Measurements from ENCODE around the gene MACROH2A2.
"Not testable (repeated sequence)": the region's sequence is repeated elsewhere in the genome, so short reads cannot be mapped to it uniquely, and the experiment has no call there.

Gene MACROH2A2

GRCh38 chr10:70120417-70120816 lies 67.8 kb downstream of the MACROH2A2 start:
- DNase-seq (ENCODE audit: low spot score): no peak
- Mint-ChIP-seq H3K27me3 (ENCODE audit: low read depth) (no peaks in the 10 kb centered on the region), H3K4me3 (no peak overlapping the region), H3K36me3 (ENCODE audit: low read depth) (no peaks in the 10 kb centered on the region), H3K27ac (no peak overlapping the region), H3K4me1 (ENCODE audit: low read depth) (peaks cover 3% of the 10 kb centered on the region), H3K9me3 (no peaks in the 10 kb centered on the region)

GRCh38 chr10:70121281-70121949 lies 68.8 kb downstream of the MACROH2A2 start:
- Mint-ChIP-seq H3K27ac (no peak overlapping the region), H3K4me1 (ENCODE audit: low read depth) (no peaks in the 10 kb centered on the region), H3K9me3 (no peaks in the 10 kb centered on the region), H3K4me3 (no peak overlapping the region), H3K36me3 (ENCODE audit: low read depth) (no peaks in the 10 kb centered on the region), H3K27me3 (ENCODE audit: low read depth) (no peaks in the 10 kb centered on the region)
- DNase-seq (ENCODE audit: low spot score): no peak

DNA sequence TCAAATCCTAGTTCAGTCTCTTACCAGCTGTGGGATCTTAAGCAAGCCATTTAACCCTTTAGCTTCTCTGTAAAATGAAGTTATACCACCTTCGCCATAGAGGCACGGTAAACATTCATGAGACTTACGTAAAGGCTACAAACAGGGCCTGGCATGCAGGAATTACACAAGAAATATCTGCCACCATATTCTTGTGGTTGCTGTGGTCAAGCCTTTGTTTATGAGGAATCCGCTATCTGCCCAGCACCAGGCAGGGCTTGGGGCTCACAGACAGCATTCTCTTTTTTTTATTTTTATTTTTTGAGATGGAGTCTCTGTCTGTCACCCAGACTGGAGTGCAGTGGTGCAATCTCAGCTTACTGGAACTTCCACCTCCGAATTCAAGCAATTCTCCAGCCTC lies 70.1 kb downstream of the MACROH2A2 start:
- Mint-ChIP-seq H3K4me3 (no peak overlapping the region), H3K4me1 (ENCODE audit: low read depth) (no peaks in the 10 kb centered on the region), H3K36me3 (ENCODE audit: low read depth) (no peaks in the 10 kb centered on the region), H3K27ac (no peak overlapping the region), H3K27me3 (ENCODE audit: low read depth) (no peaks in the 10 kb centered on the region), H3K9me3 (no peaks in the 10 kb centered on the region)
- no peak for DNase-seq (ENCODE audit: low spot score)

DNA sequence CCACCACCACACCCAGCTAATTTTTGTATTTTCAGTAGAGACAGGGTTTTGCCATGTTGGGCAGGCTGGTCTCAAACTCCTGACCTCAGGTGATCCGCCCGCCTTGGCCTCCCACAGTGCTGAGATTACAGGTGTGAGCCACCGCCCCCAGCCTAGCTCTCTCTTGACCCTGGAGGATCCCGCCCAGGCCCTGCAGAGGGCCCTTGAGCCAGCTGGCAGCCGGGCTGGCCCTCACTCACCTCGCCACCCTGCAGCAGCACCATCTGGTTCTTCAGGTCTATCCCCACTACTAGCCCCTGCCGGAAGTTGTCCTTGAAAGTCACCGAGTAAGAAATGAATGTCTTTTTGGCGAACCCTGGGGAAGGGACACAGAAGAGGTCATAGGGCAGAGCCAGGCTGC lies 70.5 kb downstream of the MACROH2A2 start:
- not testable (repeated sequence) for H3K9me3 Mint-ChIP-seq; H3K36me3 Mint-ChIP-seq (ENCODE audit: low read depth); H3K4me3 Mint-ChIP-seq; DNase-seq (ENCODE audit: low spot score); H3K27me3 Mint-ChIP-seq (ENCODE audit: low read depth); H3K27ac Mint-ChIP-seq; H3K4me1 Mint-ChIP-seq (ENCODE audit: low read depth)

DNA sequence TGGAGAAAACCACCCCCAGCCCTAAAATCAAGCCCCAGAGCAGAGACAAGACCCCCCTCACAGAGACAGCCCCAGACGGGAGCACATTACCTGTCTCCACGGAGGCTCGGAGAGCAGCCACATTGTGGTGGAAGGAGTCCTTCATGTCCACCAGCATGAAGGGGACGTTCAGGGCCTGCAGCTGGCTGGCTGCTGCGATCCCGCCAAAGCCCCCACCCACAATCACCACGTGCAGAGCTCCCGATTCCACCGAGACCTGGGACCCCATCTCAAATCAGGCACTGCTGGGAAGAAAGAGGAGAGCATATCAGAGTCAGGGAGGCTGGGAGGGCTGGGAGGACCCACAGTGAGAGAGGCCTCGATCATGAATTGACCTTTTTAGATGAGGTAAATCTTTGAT lies 71.2 kb downstream of the MACROH2A2 start:
- Mint-ChIP-seq H3K4me1 (ENCODE audit: low read depth) (no peaks in the 10 kb centered on the region), H3K27me3 (ENCODE audit: low read depth) (no peaks in the 10 kb centered on the region), H3K27ac (peak overlapping the region; percentile 39), H3K36me3 (ENCODE audit: low read depth) (no peaks in the 10 kb centered on the region), H3K9me3 (no peaks in the 10 kb centered on the region), H3K4me3 (no peak overlapping the region)
- DNase-seq (ENCODE audit: low spot score): no peak

DNA sequence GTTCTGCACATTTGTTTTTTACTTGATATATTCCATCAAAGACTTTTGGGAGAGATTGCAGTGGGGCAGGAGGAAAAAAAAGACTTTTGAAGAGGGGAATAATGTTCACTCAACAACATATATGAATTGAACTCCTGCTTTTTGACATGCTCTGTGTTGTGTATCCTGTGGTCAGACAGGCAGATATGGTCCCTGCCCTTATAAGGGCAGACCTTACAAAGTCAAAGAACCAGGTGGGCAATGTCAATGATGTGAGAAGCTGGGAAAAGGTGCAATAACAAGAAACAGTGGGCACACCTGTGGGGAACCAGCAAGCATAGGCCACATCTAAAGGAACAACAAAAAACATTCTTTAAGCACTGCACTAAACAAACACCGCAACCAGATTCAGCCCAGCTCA lies 71.8 kb downstream of the MACROH2A2 start:
- DNase-seq (ENCODE audit: low spot score): no peak
- H3K36me3 Mint-ChIP-seq (ENCODE audit: low read depth): no peaks in the 10 kb centered on the region
- H3K4me3 Mint-ChIP-seq: no peak overlapping the region
- no peak overlapping the region for H3K27ac Mint-ChIP-seq
- H3K4me1 Mint-ChIP-seq (ENCODE audit: low read depth): no peaks in the 10 kb centered on the region
- H3K27me3 Mint-ChIP-seq (ENCODE audit: low read depth): no peaks in the 10 kb centered on the region
- H3K9me3 Mint-ChIP-seq: no peaks in the 10 kb centered on the region

GRCh38 chr10:70124918-70125317 lies 72.3 kb downstream of the MACROH2A2 start:
- H3K4me1 Mint-ChIP-seq (ENCODE audit: low read depth): no peaks in the 10 kb centered on the region
- H3K36me3 Mint-ChIP-seq (ENCODE audit: low read depth): no peaks in the 10 kb centered on the region
- H3K4me3 Mint-ChIP-seq: no peak overlapping the region
- no peaks in the 10 kb centered on the region for H3K27me3 Mint-ChIP-seq (ENCODE audit: low read depth)
- no peaks in the 10 kb centered on the region for H3K9me3 Mint-ChIP-seq
- no peak for DNase-seq (ENCODE audit: low spot score)
- H3K27ac Mint-ChIP-seq: no peak overlapping the region

DNA sequence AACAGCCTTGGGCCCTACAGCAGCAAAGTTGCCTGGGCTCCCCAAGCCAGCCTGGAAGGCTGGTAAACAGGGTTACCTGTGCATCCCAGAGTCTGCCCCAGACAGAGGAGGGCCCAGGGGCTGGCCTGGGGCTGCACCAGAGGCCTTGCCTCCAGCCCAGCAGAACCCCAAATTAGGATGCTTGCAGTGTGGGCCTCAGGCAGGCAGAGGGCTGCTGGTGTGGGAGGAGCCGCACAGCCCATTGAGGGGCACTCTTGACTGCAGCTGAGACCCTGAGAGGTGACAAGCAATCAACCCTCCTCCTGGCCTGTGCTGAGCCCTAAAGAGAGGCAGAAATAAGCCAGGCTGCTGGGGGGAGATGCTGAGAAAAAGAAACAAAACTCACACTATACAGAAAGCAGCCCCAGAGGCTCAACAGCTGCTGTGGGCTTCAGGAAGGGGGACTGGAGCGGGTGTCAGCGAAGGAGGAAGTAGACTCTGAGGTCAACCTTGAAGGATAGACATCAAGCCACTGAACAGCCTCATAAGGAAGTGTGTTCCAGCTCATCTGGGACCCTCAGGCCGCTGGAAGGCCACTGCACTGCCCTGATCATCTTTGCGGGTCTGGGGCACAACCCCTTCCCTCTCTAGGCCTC lies 73.4 kb downstream of the MACROH2A2 start:
- H3K4me3 Mint-ChIP-seq: no peak overlapping the region
- H3K9me3 Mint-ChIP-seq: no peaks in the 10 kb centered on the region
- no peaks in the 10 kb centered on the region for H3K27me3 Mint-ChIP-seq (ENCODE audit: low read depth)
- H3K36me3 Mint-ChIP-seq (ENCODE audit: low read depth): no peaks in the 10 kb centered on the region
- no peak for DNase-seq (ENCODE audit: low spot score)
- H3K4me1 Mint-ChIP-seq (ENCODE audit: low read depth): no peaks in the 10 kb centered on the region
- no peak overlapping the region for H3K27ac Mint-ChIP-seq

- no peak overlapping the region for H3K4me3 Mint-ChIP-seq
- H3K36me3 Mint-ChIP-seq (ENCODE audit: low read depth): no peaks in the 10 kb centered on the region
- no peaks in the 10 kb centered on the region for H3K9me3 Mint-ChIP-seq
- no peak overlapping the region for H3K27ac Mint-ChIP-seq
- DNase-seq (ENCODE audit: low spot score): no peak
- H3K27me3 Mint-ChIP-seq (ENCODE audit: low read depth): no peaks in the 10 kb centered on the region
- peaks cover under 1% of the 10 kb centered on the region for H3K4me1 Mint-ChIP-seq (ENCODE audit: low read depth)
Measured at GRCh38 chr10:70126700-70127395, 74.2 kb downstream of the MACROH2A2 start.

GRCh38 chr10:70130878-70131559 lies 78.4 kb downstream of the MACROH2A2 start:
- Mint-ChIP-seq H3K9me3 (no peaks in the 10 kb centered on the region), H3K36me3 (ENCODE audit: low read depth) (no peaks in the 10 kb centered on the region), H3K4me1 (ENCODE audit: low read depth) (peaks cover 9% of the 10 kb centered on the region), H3K27ac (no peak overlapping the region), H3K27me3 (ENCODE audit: low read depth) (no peaks in the 10 kb centered on the region), H3K4me3 (no peak overlapping the region)
- DNase-seq (ENCODE audit: low spot score): no peak

DNA sequence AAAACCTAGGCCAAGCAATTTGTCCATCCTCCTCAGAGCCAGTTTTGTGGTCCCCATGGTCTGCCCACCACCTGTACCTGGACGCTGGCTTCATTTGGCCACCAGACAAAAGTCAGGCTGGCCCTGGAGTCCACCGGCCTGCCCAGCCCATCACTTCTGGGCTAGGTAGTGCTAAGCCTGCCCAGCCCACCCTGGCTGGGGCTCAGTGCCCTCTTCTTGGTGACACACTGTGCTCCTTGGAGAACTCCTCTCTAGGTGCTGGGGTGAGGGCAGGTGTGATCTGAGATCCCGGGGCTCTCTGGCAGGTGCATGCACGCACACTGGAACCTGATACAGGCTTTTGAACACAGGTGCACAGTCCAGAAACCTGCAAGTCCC lies 78.9 kb downstream of the MACROH2A2 start:
- Mint-ChIP-seq H3K9me3 (no peaks in the 10 kb centered on the region), H3K4me1 (ENCODE audit: low read depth) (peaks cover 9% of the 10 kb centered on the region), H3K36me3 (ENCODE audit: low read depth) (no peaks in the 10 kb centered on the region), H3K27me3 (ENCODE audit: low read depth) (no peaks in the 10 kb centered on the region), H3K27ac (no peak overlapping the region), H3K4me3 (peak overlapping the region; percentile 81)
- DNase-seq (ENCODE audit: low spot score): no peak

DNA sequence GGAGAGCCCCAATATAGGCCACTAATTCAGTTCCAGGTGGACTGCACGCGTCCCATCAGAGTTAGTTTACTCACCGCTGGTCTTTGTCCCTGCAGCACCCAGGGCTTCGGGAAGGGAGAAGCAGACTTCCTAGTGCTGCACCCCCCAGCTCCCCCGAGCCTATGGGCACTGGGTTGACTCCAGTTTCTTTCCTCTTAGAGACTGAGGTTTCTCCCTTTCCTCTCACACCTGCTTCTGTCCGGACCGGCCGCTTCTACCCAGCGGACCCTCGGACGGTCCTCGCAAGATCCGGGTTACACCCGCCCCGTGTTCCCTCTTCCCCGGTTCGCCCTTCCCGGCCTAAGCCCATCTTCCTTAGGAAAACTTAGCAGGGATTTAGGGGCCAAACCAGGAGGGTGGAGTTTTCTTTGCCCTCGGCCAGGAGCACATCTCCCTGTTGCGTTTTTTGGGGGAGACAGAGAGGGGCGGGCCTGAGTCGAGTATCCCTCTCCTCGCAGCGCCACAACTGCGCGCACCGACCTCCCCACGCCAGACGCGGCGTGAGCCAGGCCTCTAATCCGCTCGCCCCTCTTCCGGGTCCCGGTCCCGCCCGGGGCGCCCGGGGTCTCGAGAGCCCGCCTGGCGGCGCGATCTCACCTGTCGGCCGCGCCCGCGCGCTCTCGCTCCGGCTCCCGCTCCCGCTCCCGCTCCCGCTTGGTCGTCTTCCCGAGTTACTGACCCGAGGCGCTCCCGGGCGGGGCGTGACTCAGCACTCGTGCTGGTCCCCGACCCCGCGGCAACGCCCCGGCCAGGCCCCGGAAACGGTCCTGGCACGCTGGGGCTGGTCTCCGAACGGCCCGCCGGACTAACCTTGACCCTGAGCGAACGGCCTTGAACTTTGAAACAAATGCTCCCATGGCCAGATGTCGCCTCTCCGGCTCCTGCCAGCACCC lies 79.7 kb downstream of the MACROH2A2 start, which contains the start of gene AIFM2:
Gene AIFM2, minus strand, starts transcription at position 728 of the 932 bp plus-strand sequence. CDS start 8,741 bp downstream, outside the sequence.
- H3K9me3 Mint-ChIP-seq: no peaks in the 10 kb centered on the region
- peak within 1 kb of the TSS; percentile 70 for H3K27ac Mint-ChIP-seq
- H3K4me1 Mint-ChIP-seq (ENCODE audit: low read depth): peaks cover 10% of the 10 kb centered on the region
- H3K36me3 Mint-ChIP-seq (ENCODE audit: low read depth): no peaks in the 10 kb centered on the region
- H3K27me3 Mint-ChIP-seq (ENCODE audit: low read depth): no peaks in the 10 kb centered on the region
- DNase-seq (ENCODE audit: low spot score): peak; percentile 25
- peak within 1 kb of the TSS; percentile 81 for H3K4me3 Mint-ChIP-seq

- Mint-ChIP-seq H3K4me1 (ENCODE audit: low read depth) (peaks cover 13% of the 10 kb centered on the region), H3K9me3 (no peaks in the 10 kb centered on the region), H3K4me3 (no peak overlapping the region), H3K27me3 (ENCODE audit: low read depth) (no peaks in the 10 kb centered on the region), H3K36me3 (ENCODE audit: low read depth) (peaks cover 2% of the 10 kb centered on the region), H3K27ac (no peak overlapping the region)
- DNase-seq (ENCODE audit: low spot score): no peak
Measured at GRCh38 chr10:70135046-70135445, 82.4 kb downstream of the MACROH2A2 start.
